Fibroblast of skin of scalp (primary cell): ENCODE measurements around the gene GRIA1.

Experiments
- DNase-seq: peaks from one replicate; pipeline ENCODE4 v3.0.0-alpha.2; 2013

GRIA1 gene

GRCh38 chr5:153784277-153784676 lies 293.8 kb downstream of the GRIA1 start:
- DNase-seq = no peak

- no peak for DNase-seq
These were observed 300.9 kb downstream of the GRIA1 start for GRCh38 chr5:153791339-153791738.

GRCh38 chr5:153792305-153792704 lies 301.8 kb downstream of the GRIA1 start:
- DNase-seq = no peak

GRCh38 chr5:153793699-153794098 lies 303.2 kb downstream of the GRIA1 start:
- no peak for DNase-seq

- DNase-seq = no peak
These were observed 303.9 kb downstream of the GRIA1 start for GRCh38 chr5:153794327-153794726.

- DNase-seq = no peak
These were observed 306.1 kb downstream of the GRIA1 start for GRCh38 chr5:153796527-153796926.

- DNase-seq = no peak
These were observed 307.0 kb downstream of the GRIA1 start for GRCh38 chr5:153797484-153797883.

GRCh38 chr5:153798830-153799229 lies 308.4 kb downstream of the GRIA1 start:
- no peak for DNase-seq

- no peak for DNase-seq
These were observed 309.0 kb downstream of the GRIA1 start for GRCh38 chr5:153799466-153799865.

- no peak for DNase-seq
These were observed 311.8 kb downstream of the GRIA1 start for GRCh38 chr5:153802050-153802821.

- DNase-seq = no peak
These were observed 317.3 kb downstream of the GRIA1 start for GRCh38 chr5:153807801-153808200.

- DNase-seq = no peak
These were observed 318.7 kb downstream of the GRIA1 start for GRCh38 chr5:153809166-153809565.

- peak; percentile 28 for DNase-seq
These were observed 323.4 kb downstream of the GRIA1 start for GRCh38 chr5:153813901-153814300.

GRCh38 chr5:153816870-153817269 lies 326.4 kb downstream of the GRIA1 start:
- no peak for DNase-seq

- DNase-seq = no peak
These were observed 328.2 kb downstream of the GRIA1 start for GRCh38 chr5:153818626-153819025.

- peak; percentile 44 for DNase-seq
These were observed 332.6 kb downstream of the GRIA1 start for GRCh38 chr5:153823036-153823435.

GRCh38 chr5:153824909-153825308 lies 334.4 kb downstream of the GRIA1 start:
- DNase-seq = peak; percentile 52

- DNase-seq = no peak
These were observed 336.9 kb downstream of the GRIA1 start for GRCh38 chr5:153827397-153827796.

GRCh38 chr5:153829510-153830065 lies 339.1 kb downstream of the GRIA1 start:
- DNase-seq = peak; percentile 66

- DNase-seq = peak; percentile 35
These were observed 341.5 kb downstream of the GRIA1 start for GRCh38 chr5:153831973-153832372.

GRCh38 chr5:153835891-153836515 lies 345.5 kb downstream of the GRIA1 start:
- DNase-seq = no peak

GRCh38 chr5:153849303-153850113 lies 359.0 kb downstream of the GRIA1 start:
- DNase-seq = peak; percentile 25
